HEK293T (cell line): ENCODE results near the gene CLIC4.
"Not testable (repeated sequence)": the region's sequence is repeated elsewhere in the genome, so short reads cannot be mapped to it uniquely, and the experiment has no call there.

Source experiments
- ARNT ChIP-seq: fragments of 450-650 bp; IDR thresholded peaks from 2 replicates; pipeline ENCODE4 v1.6.1; 2017; ENCODE audit warnings: mild to moderate bottlenecking
- BHLHE40 ChIP-seq: fragments of 450-650 bp; IDR thresholded peaks from 2 replicates; pipeline ENCODE4 v1.6.1; 2016; ENCODE audit warnings: mild to moderate bottlenecking, moderate library complexity, borderline replicate concordance
- FOXK2 ChIP-seq: fragments of 450-650 bp; IDR thresholded peaks from 2 replicates; pipeline ENCODE4 v1.6.1; 2016; ENCODE audit warnings: mild to moderate bottlenecking
- NFRKB ChIP-seq: fragments of 450-650 bp; IDR thresholded peaks from 2 replicates; pipeline ENCODE4 v1.6.1; 2016; ENCODE audit warnings: mild to moderate bottlenecking, moderate library complexity
- SP1 ChIP-seq: fragments of 450-650 bp; IDR thresholded peaks from 2 replicates; pipeline ENCODE4 v1.6.1; 2017
- SUZ12 ChIP-seq: fragments of 450-650 bp; IDR thresholded peaks from 2 replicates; pipeline ENCODE4 v1.6.1; 2016; ENCODE audit warnings: mild to moderate bottlenecking
- TARDBP ChIP-seq: fragments of 450-650 bp; IDR thresholded peaks from 2 replicates; pipeline ENCODE4 v1.6.1; 2016
- TF ChIP-seq, protein P1 (sequence below): fragments of 450-650 bp; IDR thresholded peaks from 2 replicates; pipeline ENCODE4 v1.6.1; 2016

DNA sequence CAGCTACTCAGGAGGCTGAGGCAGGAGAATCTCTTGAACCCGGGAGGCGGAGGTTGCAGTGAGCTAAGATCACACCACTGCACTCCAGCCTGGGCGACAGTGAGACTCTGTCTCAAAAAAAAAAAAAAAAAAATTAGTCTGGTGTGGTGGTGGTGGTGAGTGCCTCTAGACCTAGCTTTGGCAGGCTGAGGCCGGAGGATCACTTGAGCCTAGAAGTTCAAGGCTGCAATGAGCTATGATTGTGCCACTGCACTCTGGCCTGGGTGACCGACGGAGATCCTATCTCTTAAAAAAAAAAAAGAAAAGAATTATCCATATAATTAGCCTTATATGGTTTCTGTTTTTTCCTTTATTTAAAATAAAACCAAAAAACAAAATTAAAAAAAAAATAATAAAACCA, 10.1 kb downstream of the CLIC4 start:
- TF ChIP-seq NFRKB, BHLHE40, ARNT, SP1, FOXK2, TARDBP, SUZ12: not testable (repeated sequence)
- TF ChIP-seq, protein P1, sequence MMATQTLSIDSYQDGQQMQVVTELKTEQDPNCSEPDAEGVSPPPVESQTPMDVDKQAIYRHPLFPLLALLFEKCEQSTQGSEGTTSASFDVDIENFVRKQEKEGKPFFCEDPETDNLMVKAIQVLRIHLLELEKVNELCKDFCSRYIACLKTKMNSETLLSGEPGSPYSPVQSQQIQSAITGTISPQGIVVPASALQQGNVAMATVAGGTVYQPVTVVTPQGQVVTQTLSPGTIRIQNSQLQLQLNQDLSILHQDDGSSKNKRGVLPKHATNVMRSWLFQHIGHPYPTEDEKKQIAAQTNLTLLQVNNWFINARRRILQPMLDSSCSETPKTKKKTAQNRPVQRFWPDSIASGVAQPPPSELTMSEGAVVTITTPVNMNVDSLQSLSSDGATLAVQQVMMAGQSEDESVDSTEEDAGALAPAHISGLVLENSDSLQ = not testable (repeated sequence)
